GM12875 (cell line): ENCODE data around the gene FRMD4A.

Source experiments
- H3K4me3 ChIP-seq: one replicate; pipeline ENCODE4 v1.5.1; 2011; ENCODE audit warnings: low read depth, low read length, control low read depth
- TF ChIP-seq, protein P1 (sequence below): IDR thresholded peaks from 2 replicates; pipeline ENCODE4 v1.5.1; 2011; ENCODE audit warnings: low read depth, mild to moderate bottlenecking, control low read depth, inconsistent platforms, low read length, moderate library complexity, borderline replicate concordance; ENCODE audit not compliant: insufficient read depth

Gene FRMD4A

GRCh38 chr10:13678101-13678843, 652.5 kb downstream of the FRMD4A start:
- TF ChIP-seq, protein P1, sequence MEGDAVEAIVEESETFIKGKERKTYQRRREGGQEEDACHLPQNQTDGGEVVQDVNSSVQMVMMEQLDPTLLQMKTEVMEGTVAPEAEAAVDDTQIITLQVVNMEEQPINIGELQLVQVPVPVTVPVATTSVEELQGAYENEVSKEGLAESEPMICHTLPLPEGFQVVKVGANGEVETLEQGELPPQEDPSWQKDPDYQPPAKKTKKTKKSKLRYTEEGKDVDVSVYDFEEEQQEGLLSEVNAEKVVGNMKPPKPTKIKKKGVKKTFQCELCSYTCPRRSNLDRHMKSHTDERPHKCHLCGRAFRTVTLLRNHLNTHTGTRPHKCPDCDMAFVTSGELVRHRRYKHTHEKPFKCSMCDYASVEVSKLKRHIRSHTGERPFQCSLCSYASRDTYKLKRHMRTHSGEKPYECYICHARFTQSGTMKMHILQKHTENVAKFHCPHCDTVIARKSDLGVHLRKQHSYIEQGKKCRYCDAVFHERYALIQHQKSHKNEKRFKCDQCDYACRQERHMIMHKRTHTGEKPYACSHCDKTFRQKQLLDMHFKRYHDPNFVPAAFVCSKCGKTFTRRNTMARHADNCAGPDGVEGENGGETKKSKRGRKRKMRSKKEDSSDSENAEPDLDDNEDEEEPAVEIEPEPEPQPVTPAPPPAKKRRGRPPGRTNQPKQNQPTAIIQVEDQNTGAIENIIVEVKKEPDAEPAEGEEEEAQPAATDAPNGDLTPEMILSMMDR: no peak

DNA sequence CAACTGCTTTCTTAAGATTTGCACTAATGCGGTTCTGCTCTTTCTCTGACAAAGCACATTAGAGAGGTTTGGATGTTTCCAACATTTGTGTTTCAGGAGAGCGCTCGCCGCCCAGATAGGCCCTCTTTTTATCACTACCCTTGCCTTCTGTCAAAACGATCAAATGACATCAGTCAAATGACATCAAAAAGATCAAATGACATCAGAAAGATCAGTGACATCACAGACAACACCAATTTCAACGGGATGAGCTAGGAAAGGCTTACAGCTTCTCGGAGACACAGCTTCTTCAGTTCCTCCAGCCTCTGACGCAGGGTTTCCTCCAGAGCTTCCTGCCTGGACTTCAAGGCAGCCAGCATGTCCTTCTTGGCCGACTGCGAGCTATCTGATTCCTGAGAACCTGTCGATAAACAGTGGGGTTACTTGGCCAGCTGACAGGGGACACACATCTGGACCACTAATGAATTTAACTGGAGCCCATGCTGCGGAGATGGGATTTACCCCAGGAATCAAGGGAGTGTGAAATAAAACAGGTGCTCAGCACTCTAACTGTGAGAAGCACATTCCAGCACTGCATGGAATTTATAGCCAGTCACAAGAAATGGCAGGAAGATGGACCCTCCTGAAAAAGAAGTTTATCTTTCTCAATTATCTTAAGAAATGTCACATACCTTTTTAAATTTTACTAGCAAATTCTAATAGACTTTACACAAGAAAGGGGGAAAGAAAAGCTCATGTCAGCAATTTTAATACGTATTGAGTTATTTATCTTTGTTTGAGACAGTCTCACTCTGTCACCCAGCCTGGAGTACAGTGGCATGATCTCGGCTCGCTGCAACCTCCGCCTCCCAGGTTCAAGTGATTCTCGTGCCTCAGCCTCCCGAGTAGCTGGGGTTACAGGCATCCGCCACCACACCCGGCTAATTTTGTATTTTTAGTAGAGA, 655.8 kb downstream of the FRMD4A start:
- H3K4me3 ChIP-seq: no peak overlapping the region
- TF ChIP-seq, protein P1: no peak

More at GRCh38 chr10:13678101-13678843, 652.5 kb downstream of the FRMD4A start:
- no peak overlapping the region for H3K4me3 ChIP-seq

DNA sequence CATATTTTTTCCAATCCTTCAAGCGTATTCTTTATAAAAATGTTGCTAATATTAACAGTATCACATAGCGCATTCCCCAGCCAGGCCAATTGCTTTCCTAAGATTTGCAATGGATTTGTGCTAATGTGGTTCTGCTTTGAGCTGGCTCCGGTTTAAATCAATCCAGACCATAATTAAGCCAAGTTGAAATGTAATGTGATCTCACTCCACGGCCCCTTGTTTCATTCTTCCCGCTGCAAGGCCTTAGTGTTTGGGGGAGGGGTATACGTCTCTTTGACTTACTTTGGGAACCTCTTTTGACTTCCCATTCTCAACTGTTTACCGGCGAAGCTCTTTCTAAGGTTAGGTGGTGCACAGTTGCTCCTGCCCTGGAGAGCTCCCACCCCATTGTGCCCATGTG, 657.6 kb downstream of the FRMD4A start:
- TF ChIP-seq, protein P1: no peak
- no peak overlapping the region for H3K4me3 ChIP-seq

DNA sequence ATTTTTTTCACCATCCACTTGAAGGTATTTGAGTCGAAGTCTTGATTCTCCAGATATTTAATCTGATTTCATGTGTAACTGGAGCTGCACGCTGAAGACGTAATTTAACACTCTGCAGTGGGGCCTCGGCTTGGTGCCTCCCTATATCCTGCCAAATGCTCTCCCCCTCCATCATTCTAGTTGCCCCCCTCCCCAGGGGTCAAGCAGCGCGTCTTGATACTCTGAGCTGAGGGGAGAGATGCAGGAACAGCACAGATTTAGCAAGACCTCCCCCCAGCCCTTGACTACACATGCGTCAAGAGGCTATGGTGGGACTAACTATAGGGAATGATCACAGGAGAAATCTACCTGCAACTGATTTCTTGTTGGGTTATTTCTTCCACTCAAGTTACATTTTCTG, 658.2 kb downstream of the FRMD4A start:
- TF ChIP-seq, protein P1: no peak
- H3K4me3 ChIP-seq: no peak overlapping the region

DNA sequence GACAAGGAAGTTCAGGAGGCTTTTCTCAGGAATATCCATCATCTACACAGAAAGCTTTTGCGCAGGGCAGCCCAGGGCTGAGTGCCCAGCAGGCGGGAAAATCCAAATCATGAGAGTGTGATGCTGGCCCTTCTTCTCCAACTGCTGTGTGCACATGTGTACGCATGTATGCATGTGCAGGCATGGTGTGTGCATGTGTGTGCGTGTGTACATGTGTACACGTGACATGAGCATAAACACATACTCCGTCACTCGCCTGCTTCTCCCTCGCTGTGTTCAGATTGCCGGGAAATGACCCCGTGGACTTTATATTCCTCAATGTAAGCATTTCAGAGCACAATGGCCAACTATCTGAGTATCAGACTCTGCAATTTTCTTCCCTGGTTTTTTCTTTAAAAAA, 658.8 kb downstream of the FRMD4A start:
- no peak overlapping the region for H3K4me3 ChIP-seq
- TF ChIP-seq, protein P1: no peak

- no peak overlapping the region for H3K4me3 ChIP-seq
- TF ChIP-seq, protein P1: no peak
Observed at GRCh38 chr10:13670311-13670710, 660.4 kb downstream of the FRMD4A start.

DNA sequence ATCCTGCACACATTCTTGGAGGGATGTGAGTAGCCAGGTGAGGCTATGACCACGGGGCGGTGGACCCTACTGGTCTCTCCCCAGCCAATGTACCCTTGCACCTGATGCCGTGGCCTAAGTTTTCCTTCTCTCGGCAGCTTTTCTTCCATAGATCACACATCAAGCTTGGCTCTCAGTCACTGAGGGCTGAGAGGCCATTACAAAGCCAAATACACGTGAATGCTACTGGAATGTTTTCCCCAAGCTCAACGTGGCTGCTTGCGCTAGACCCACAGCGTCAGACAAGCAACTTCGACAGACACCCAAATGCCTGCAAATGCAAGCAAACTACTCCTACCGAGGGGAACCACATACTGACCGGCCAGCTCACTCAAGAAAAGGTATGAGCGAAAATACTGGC, 660.8 kb downstream of the FRMD4A start:
- TF ChIP-seq, protein P1: no peak

More for the DNA sequence above, 660.8 kb downstream of the FRMD4A start:
- no peak overlapping the region for H3K4me3 ChIP-seq
